ENCODE data around the gene CRYBA4.

DNA sequence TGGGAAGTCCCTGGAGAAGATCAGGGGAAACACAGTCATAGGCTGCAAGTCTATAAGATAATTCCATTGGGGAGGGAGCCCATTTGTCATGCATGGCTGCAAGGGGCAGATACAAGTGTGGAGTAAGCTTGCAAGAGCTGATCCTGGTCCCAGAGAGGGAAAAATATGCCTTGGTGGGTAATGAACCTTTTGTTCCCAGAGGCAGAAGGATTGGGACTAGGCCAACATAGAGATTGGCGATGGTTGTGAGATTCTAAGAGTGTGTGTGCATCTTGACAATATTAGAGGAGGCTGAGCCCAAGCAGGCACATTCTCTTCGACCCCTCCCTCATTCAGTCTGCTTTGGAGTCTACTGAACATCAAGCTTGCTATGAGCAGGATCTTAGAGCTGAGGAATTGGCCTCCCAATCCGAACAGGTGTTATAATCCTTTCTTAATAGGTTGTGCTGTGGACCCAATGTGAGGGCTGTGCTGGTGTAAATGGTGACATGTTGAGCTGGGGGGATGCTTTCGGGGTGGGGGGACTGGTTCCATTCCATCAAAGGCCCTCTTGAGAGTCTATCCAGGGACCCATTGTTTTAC lies 54.0 kb downstream of the CRYBA4 start:
- TF ChIP-seq, protein P1, sequence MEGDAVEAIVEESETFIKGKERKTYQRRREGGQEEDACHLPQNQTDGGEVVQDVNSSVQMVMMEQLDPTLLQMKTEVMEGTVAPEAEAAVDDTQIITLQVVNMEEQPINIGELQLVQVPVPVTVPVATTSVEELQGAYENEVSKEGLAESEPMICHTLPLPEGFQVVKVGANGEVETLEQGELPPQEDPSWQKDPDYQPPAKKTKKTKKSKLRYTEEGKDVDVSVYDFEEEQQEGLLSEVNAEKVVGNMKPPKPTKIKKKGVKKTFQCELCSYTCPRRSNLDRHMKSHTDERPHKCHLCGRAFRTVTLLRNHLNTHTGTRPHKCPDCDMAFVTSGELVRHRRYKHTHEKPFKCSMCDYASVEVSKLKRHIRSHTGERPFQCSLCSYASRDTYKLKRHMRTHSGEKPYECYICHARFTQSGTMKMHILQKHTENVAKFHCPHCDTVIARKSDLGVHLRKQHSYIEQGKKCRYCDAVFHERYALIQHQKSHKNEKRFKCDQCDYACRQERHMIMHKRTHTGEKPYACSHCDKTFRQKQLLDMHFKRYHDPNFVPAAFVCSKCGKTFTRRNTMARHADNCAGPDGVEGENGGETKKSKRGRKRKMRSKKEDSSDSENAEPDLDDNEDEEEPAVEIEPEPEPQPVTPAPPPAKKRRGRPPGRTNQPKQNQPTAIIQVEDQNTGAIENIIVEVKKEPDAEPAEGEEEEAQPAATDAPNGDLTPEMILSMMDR (IDR thresholded peaks at IDR 0.05; ENCODE audit: low read depth, low read length), result no peak
- TF ChIP-seq EZH2phosphoT487 (IDR thresholded peaks at IDR 0.05; ENCODE audit: low read depth), result no peak

Measured in OCI-LY3 (cell line).